ENCODE data around the gene CCDC171.
"Not testable (repeated sequence)": the region's sequence is repeated elsewhere in the genome, so short reads cannot be mapped to it uniquely, and the experiment has no call there.

Gene CCDC171

DNA sequence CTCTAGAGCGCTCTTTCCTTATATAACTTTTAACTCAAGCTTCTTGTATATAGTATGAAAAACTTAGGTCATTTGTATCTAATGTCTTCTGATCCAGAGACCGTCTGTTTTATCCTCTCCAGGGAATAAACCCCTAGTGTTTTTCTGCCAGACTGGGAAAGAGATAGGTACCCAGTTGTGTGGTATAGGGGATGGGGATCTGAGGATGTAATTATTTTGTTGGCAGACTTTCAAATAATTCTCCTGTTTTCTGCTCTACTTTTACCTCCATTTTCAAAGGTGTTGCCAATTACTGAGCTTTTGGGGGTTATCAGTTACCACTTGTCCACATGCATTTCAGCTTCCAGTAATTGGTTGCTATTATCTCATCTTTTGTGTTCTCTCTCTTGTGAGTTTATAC, 17.9 kb downstream of the CCDC171 start:
- DNase-seq (ENCODE audit: low spot score), result no peak

DNA sequence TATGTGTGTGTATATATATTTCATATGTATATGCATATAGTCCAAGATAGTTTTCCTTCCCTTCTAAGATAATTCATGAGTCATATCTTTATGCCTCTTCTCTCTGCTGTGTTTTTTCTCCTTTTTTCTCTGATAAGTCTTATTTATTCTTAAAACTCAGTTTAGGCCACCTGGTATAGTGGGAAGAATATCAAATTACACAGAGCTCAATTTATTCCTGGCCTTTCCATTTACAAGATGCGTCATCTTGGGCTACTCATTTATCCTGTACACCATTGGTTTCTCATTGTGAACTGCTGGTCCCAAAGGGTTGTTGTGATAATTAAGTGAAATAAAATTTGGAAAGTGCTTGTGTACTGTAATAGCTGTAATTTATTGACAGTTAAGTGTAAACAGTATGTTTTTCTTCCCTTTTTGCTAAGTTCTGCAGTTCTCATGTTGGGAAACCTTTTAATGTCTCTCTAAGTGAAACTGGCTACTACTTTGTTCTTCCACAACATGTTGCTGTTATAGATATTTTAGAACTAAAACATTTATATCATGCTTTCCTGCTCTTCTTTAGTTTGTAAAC, 19.4 kb downstream of the CCDC171 start:
- no peak for DNase-seq (ENCODE audit: low spot score)

DNA sequence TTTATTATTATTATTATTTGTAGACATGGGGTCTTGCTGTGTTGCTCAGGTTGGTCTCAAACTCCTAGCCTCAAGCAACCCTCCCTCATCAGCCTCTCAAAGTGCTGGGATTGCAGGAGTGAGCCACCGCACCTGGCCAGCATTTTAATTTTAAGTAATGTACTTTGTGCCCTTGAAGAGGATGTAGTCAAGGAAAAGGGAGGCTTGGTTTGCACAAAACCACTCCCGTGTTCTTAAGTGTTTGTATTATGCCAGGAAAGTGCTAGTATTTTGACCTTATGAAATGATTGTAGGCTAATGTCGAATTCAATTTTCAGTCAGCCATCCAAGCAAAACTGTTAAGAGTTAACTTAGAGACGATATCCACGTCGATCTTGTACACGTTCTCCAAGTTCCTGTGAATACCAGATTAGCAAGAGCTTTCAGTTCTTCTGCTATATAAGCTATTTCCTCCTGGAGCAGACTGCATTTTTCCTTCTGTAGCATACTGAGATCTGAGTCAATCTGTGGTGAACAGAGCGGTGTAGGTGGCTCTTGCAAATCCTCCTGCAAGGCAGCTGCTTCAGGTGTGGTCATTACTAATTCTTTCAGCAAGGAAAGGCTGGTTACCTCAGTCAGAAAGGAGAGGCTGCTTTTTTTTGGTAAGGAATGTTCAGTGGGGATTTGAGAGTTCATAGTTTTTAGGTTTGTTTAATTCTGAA, 23.7 kb downstream of the CCDC171 start:
- DNase-seq (ENCODE audit: low spot score), result peak; percentile 37

DNA sequence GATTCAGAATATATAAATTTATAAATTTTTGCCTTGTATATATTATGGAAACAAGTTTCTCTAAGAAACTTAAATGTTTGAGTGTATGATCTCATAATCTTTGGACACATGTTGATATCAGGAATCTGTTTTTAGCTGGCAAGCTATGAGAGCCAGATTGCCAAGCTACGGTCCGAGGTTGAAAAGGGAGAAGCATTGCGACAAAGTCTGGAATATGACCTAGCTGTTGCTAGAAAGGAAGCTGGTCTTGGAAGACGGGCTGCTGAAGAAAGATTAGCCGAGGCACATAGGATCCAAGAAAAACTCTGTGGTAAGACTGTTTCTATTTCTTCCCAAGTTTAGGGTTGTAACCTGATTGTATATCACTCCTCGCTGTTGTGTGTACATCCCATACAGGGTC, 25.9 kb downstream of the CCDC171 start:
- no peak for DNase-seq (ENCODE audit: low spot score)

DNA sequence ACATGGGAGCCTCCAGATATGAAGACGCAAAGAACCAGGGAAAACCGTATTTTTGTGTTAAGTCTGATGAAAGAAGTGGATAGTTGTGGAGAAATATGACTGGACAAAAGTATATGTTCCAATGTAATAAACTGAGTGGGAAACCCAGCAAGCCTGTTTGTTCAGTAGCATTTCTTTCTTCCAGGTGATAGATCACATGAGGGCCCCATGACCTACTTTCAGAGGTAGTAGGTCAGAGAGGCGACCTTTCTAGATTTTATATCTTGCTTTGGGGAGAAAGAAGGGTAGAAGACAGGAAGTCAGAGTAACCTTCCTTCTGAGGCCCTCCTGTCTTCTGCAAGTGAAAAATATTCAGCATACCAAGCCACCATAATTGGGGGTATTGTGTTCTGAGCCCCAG, 31.5 kb downstream of the CCDC171 start:
- DNase-seq (ENCODE audit: low spot score), result no peak

DNA sequence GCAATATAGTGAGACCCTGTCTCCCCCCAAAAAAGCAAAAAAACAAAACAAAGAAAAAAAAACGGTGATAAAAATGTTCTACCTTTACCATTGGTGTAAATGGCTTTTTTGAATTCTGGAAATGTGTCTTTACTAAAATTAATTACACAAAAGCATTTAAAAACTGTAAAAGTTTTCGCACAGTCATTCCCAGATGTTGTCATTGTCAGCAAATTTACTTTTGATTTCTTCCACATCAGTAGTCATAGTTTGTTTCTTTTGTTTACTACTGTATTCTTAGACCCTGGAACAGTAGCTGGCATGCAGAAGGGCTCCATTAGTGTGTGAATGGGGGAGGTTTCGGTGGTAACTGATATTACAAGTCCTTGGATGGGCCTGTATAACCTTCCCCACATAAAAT, 39.5 kb downstream of the CCDC171 start:
- DNase-seq (ENCODE audit: low spot score), result no peak

DNA sequence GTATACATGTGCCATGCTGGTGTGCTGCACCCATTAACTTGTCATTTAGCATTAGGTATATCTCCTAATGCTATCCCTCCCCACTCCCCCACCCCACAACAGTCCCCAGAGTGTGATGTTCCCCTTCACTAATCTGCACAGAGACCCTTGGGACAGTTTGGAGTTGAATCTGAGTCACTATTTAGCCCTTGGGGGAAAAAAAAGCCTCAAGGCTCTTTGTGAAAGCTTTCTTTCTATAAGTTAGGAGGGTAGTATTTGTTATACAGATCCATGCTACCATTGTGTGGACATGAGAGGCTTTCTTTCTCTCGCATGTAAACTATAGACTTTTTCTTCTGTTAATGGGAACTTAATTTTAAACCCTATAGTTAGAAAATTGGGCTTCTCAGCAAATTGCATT, 40.1 kb downstream of the CCDC171 start:
- not testable (repeated sequence) for DNase-seq (ENCODE audit: low spot score)

DNA sequence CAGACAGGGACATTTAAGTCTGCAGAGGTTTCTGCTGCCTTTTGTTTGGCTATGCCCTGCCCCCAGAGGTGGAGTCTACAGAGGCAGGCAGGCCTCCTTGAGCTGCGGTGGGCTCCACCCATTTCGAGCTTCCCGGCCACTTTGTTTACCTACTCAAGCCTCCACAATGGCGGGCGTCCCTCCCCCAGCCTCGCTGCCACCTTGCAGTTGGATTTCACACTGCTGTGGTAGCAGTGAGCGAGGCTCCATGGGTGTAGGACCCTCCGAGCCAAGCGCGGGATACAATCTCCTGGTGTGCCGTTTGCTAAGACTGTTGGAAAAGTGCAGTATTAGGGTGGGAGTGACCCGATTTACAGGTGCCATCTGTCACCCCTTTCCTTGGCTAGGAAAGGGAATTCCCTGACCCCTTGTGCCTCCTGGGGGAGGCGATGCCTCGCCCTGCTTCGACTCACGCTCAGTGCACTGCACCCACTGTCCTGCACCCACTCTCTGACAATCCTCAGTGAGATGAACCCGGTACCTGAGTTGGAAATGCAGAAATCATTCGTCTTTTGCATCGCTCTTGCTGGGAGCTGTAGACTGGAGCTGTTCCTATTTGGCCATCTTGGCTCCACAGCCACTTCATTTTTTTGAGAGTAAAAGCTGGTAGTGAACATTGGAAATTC, 48.0 kb downstream of the CCDC171 start:
- peak; percentile 48 for DNase-seq (ENCODE audit: low spot score)

DNA sequence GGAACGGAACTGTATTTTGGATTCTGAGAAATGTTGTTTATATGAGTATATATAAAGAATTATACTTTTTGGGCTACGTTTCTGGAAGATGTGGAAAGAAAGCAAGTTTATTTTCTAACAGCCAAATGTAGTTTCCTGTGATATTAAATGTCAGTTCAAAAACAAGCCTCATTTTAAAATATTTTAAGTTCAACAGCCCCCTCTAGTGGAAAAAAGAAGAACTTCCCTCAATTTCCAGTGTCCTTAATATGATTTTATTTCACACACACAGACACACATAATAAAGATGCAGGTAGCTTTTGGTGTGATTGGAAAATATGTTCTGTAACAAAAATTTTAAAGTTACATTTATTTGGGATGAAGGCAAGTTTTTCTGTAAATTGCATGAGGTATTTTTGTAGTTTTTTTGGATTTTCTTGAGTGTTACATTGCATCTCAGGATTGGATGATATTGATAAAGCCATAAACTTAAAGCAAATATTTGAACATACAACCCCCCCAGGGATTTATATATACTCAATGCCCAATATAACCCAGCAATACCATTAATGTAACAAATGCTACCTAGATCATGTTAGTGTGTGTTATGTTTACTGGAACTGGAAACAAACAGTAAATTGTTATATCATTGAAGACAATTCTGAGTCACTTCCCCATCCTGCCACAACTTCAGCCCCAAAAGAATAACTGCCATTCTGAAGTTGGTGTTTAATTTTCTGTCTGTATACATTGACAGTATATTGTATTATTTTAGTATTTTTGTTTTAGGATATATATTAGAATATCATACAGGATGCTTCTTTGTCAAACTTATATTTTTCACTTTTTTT, 54.0 kb downstream of the CCDC171 start:
- peak; percentile 50 for DNase-seq (ENCODE audit: low spot score)

DNA sequence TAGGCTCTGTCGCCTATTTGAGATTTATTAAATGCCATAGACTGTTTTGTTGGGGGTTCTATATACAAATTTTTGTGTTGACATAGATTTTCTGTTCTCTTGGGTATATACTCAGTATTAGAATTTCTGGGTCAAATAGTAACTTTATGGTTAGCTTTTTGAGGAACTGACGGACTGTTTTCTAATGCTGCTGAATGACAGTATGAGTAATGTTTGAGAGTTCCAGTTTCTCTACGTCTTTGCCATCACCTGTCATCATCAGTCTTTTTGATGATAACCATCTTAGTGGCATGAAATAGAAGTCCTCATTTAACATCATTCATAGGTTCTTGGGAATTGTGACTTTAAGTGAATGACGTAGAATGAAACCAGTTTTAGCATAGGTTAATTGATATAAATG, 60.1 kb downstream of the CCDC171 start:
- no peak for DNase-seq (ENCODE audit: low spot score)

DNA sequence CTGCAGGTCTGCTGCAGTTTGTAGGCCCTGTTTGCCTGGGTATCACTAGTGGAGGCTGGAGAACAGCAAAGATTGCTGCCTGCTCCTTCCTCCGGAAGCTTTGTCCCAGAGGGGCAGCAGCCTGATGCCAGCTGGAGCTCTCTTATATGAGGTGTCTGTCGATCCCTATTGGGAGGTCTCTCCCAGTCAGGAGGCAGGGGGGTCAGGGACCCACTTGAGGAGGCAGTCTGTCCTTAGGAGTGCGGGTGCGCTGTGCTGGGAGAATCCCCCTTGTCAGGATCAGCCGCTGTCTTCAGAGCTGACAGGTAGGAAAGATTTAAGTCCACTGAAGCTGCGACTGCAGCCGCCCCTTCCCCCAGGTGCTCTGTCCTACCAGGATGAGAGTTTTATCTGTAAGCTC, 64.9 kb downstream of the CCDC171 start:
- DNase-seq (ENCODE audit: low spot score), result no peak

DNA sequence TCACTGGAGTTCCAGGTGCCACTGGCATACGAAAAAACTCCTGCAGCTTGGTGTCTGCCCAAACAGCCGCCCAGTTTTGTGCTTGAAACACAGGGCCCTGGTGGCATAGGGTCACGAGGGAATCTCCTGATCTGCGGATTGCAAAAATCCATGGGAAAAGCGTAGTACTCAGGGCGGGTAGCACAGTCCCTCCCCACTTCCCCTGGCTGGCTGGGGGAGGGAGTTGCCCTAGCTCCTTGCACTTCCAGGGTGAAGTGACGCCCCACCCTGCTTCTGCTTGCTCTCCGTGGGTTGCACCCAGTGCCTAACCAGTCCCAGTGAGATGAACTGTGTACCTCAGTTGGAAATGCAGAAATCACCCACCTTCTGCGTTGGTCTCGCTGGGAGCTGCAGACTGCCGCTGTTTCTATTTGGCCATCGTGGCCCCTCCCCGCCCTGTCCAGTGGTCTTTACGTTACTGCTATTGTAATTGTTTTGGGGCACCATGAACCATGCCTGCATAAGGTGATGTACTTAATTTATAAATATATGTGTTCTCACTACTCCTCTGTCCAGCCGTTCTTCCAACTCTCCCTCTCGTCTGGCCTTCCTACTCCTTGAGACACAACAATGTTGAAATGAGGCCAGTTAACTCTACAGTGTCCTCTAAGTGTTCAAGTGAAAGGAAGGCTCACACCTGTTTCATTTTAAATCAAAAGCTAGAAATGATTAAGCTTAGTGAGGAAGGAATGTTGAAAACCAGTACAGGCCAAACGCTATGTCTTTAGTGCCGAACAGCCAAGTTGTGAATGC, 65.9 kb downstream of the CCDC171 start:
- DNase-seq (ENCODE audit: low spot score), result no peak

DNA sequence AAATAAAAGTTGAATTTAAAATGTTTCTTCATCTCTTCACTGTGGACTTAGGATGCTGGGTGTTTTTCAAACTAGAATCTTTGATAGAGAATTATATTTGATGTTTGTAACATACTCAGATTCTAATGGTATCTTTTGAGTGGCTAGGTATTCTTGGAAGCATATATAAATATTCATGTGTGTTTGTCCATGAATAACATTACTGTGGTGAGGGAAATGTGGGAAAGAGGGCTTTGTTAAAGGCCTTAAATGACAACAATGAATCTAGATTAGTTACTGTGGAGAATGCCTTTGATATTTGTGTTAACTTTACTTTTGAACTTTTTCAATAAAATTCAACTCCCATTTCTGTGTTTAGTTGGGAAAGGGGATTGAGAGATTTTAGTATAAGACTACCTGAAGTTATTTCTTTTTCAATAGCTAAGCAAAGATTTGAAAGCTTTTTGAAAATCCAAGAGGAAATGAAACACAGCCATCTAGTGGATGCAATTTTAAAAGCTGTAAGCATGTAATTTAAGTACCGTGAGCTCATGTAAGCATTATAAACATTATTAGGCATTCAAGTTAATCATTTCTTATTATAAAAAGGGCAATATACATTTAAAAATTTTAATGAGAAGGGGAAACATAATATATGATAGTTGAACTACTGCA, 69.6 kb downstream of the CCDC171 start:
- no peak for DNase-seq (ENCODE audit: low spot score)

DNA sequence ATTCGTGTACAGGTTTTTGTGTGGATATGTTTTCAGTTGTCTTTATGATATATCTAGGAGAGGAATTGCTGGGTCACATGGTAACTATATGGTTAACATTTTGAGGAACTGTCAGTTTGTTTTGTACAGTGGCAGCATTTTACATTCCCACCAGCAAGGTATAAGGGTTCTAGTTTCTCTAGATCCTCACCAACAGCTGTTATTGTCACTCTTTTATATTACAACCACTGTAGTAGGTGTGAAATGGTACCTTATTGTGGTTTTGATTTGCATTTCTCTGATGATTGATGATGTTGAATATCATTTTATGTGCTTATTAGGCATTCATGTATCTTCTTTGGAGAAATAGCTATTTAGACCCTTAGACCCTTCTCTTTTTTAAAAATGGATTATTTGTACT, 82.9 kb downstream of the CCDC171 start:
- no peak for DNase-seq (ENCODE audit: low spot score)

DNA sequence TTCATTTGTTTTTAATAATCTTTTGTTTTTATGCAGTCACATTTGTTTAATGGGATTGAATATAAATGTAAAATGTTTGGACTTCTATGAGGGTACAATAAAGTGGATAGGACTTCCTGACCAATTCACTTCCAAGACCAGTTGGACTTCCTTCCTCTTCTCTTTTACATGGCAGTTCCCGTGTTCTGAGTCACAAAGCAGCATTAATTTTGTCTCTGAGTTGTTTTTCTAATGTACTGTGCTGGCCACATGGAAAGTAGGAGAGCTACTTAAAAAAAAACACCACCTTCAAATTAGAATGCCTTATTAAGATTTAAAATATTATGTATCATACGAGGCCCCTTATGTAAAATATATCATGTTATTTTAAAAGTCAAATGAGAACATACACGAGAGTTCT, 87.3 kb downstream of the CCDC171 start:
- DNase-seq (ENCODE audit: low spot score), result no peak

DNA sequence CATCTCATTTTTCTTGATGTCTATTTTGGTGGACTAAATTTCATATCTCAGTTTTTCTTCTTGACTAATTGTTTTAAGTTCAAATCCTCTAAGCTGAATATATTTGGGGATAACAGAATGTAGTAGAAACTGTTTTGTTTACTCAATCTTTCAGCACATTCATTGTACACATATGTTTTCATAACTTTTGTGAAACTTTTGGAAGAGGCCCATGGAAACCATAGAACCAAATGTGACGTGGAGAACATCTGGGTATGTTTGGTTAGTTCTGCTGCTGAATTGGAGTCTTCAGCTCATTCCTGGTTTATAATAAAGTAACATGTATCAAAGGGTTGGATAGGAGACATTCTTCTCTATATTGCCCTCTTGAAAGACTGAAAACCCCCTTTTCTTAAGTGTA, 88.4 kb downstream of the CCDC171 start:
- DNase-seq (ENCODE audit: low spot score), result no peak

DNA sequence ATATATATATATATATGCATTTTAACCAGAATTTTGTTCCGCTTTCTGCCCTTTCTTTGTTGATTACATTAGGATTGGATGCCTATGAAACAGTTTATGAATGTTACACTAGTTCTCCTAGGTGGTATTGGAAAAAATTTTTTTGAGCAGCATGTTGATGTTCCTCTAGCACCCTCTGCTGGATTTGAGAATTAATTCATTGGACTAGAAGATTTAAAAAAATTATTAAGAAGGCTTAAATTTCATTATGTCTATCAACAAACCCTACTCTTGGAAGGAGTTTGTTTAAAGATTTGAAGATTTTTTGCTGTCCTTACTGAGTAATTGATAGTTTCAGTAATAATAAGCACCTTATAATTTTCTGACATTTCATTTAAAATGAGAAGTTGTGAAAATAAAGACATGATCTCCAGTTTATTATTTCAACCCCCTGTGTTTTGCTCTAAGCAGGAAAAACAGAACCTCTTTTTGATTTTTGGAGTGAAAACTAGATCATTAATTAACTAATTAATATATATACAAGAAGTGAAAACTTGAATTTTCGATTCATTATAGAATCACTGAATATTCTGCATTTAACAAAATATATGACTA, 89.6 kb downstream of the CCDC171 start:
- peak; percentile 7 for DNase-seq (ENCODE audit: low spot score)

DNA sequence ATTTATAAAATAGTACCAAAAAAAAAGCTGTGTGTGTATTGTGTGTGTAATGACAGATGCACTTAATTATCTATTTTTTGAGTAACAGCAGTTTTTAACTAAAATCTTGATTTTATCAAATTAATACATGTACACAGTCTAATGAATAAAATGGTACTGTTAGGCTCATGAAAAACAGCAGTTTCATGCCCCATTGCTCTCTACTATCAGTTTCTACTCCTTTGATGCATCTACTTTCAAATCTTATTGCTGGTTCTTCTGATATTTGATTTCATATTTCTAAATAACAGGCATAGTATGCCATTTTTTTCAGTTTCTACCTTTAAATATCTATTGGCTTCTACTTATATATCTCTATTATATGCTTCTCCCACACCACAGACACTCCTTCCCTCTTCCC, 117.4 kb downstream of the CCDC171 start:
- no peak for DNase-seq (ENCODE audit: low spot score)

DNA sequence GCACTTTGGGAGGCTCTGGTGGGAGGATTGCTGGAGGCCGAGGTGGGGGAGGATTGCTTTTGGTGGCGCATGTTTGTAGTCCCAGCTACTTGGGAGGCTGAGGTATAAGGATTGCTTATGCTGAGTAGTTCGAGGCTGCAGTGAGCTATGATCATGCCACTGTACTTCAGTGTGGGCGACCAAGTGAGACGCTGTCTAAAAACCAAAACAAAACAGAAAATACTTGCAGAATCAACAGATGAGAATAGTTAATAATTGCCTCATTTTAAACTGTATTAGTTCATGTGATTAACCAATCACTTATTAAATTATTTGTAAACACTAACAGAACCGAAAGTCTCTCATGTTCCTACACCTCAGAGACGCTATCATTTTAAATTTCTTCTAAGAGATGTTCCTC, 118.1 kb downstream of the CCDC171 start:
- no peak for DNase-seq (ENCODE audit: low spot score)

DNA sequence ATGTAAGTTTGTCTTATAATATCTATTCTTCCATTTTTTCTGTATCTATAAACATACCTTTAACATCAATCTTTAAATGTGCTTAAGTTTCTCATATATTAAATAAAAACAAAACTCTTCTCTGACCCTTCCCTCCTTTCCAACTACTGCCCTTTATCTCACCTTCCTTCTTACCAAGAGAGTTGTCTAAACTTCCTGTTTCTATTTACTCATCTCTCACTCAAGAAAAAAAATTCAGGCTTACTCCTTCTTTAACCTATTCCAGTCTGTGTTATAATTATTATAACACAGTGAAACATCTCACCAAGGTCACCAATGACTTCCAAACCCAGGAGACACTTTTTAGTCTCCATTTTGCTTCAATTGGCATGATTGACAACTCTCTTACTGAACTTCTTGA, 140.9 kb downstream of the CCDC171 start:
- no peak for DNase-seq (ENCODE audit: low spot score)

DNA sequence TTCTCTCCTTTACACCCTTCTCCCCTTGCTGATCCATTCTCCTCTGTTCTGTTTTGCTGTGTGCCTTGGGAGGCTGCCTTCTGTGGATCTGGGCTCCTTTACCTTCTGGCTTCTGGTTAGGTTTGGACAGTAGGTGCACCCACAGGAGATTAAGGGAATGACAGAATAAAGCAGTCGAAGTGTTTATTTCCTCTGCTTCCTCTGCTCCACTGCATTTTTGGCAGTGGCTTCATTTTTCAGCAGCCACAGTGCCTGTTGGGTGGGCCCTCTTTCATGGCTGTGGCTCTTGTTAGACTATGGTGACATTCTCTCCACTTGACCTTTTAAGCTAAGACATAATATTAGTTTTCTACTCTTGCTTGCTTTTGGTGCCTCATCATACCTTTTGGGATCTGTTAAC, 144.1 kb downstream of the CCDC171 start:
- no peak for DNase-seq (ENCODE audit: low spot score)

Data from putamen (tissue), 1 donor.